Testis (tissue), 3 donors: ENCODE data around the gene IL1RAPL2. TPM values are rescaled to one million over a fixed set of nuclear protein-coding genes. Genes with fewer than 3 reads are reported as not detected.

Source experiments
- DNase-seq: peaks from one replicate; pipeline ENCODE4 v3.0.0-alpha.2; 2019
- H3K27ac ChIP-seq, 2 donors: fragments of 200-600 bp; sonication (generic); one replicate each; pipeline ENCODE4 v1.5.1; 2019
- H3K27me3 ChIP-seq: fragments of 200-600 bp; sonication (generic); one replicate; pipeline ENCODE4 v1.5.1; 2019
- H3K36me3 ChIP-seq: fragments of 200-600 bp; sonication (generic); one replicate; pipeline ENCODE4 v1.5.1; 2017; ENCODE audit warnings: low read depth; ENCODE audit errors: missing control alignments
- H3K4me1 ChIP-seq: fragments of 200-600 bp; sonication (generic); one replicate; pipeline ENCODE4 v1.5.1; 2019
- H3K4me3 ChIP-seq, 2 donors: fragments of 200-600 bp; sonication (generic); one replicate each; pipeline ENCODE4 v1.5.1; 2017 to 2019
- H3K9me3 ChIP-seq: fragments of 200-600 bp; sonication (generic); one replicate; pipeline ENCODE4 v1.5.1; 2017
- POLR2A ChIP-seq: fragments of 450-650 bp; IDR thresholded peaks from one replicate; pipeline ENCODE4 v1.6.1; 2017; ENCODE audit warnings: antibody characterized with exemption, mild to moderate bottlenecking, moderate library complexity
- WGBS, 2 donors: methylation state at CpG; one replicate each; pipeline ENCODE4 v1.1.5; 2018; 5-methylcytosine and 5-hydroxymethylcytosine counted together
- intact Hi-C: fragments of 100-400 bp; cut with DNase I; formaldehyde crosslinking; loops from one replicate; pipeline ENCODE4 v1.15.1; 2023; ENCODE audit warnings: low total_unique reads
- polyA plus RNA-seq: library from polyadenylated mRNA; stranded (reverse); fragments of 350-450 nt; fragmentation: Illumina TruSeq; extraction: RNeasy Lipid Tissue Mini Kit (QIAGEN cat#74804); gene quantifications from one replicate; pipeline ENCODE4 v1.2.3, GENCODE V29; 2014; ENCODE audit warnings: low read depth, low replicate concordance; ENCODE audit not compliant: insufficient read depth
- total RNA-seq, 2 donors: library from RNA; depleted of rRNA; stranded (reverse); fragments of >200 nt; gene quantifications; one replicate each; pipeline ENCODE4 v1.2.3, GENCODE V29; 2016
- TF ChIP-seq, protein P1 (sequence below), 3 experiments: fragments of 450-650 bp in 2 of 3; fragments of 200-600 bp in 1 of 3; sonication (generic) in 1 of 3; IDR thresholded peaks; one replicate each; pipeline ENCODE4 v1.5.1; 2016 to 2019; ENCODE audit warnings: antibody characterized with exemption in 3 of 3, mild to moderate bottlenecking in 2 of 3, moderate library complexity in 1 of 3

Gene IL1RAPL2
- total and polyA plus RNA-seq, 3 donors from 2014 or later: 0.47 to 1.3 (median 1.2) TPM

DNA sequence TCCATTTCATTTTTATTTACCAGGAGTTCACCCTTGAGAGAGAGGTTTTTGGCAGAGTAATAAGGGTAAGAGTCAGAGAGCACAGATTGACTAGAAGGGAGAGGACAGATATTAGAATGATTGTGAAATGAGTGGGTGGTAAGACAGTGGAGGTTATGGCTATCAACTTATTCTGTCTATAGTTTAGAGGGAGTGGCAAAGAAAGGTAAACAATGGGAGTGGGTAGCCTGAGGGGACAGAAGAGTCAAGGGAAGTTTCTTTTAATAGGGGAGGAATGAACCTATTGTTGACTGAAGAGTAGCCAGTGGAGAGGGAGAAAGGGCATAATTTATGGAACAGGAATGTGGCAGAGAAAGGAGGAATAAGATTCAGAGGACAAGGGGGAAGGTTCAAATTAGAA is 1069.8 kb downstream of the IL1RAPL2 start:
- TF ChIP-seq, protein P1, sequence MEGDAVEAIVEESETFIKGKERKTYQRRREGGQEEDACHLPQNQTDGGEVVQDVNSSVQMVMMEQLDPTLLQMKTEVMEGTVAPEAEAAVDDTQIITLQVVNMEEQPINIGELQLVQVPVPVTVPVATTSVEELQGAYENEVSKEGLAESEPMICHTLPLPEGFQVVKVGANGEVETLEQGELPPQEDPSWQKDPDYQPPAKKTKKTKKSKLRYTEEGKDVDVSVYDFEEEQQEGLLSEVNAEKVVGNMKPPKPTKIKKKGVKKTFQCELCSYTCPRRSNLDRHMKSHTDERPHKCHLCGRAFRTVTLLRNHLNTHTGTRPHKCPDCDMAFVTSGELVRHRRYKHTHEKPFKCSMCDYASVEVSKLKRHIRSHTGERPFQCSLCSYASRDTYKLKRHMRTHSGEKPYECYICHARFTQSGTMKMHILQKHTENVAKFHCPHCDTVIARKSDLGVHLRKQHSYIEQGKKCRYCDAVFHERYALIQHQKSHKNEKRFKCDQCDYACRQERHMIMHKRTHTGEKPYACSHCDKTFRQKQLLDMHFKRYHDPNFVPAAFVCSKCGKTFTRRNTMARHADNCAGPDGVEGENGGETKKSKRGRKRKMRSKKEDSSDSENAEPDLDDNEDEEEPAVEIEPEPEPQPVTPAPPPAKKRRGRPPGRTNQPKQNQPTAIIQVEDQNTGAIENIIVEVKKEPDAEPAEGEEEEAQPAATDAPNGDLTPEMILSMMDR (IDR thresholded peaks at IDR 0.05): no peak
- no peak for TF ChIP-seq POLR2A
- intact Hi-C loops: no loop called here
- Histone ChIP-seq H3K4me3 (no peak overlapping the region), H3K9me3 (no peaks in the 10 kb centered on the region), H3K27me3 (no peaks in the 10 kb centered on the region), H3K36me3 (no peaks in the 10 kb centered on the region), H3K4me1 (no peaks in the 10 kb centered on the region), H3K27ac (no peak overlapping the region)
- DNase-seq: no peak

DNA sequence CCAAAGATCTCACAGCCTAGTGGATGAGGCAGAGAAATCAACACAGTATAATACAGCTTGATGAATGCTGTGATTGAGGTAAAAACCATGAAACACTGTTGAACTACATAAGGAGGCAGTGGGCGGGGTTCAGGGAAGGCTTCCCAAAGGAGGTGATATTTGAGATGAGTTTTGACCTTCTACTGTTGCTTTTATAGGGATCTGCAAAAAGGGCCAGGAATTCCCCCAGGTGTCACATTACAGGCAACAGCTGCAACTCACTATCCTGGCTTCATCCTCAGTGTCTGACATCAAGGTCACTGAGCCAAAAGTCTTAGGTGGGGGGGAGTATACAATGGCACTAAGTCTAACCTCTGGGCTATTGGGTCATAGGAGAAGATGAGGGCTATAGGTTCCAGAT is 1070.7 kb downstream of the IL1RAPL2 start:
- H3K4me3 ChIP-seq: no peak overlapping the region
- DNase-seq: no peak
- TF ChIP-seq, protein P1 (IDR thresholded peaks at IDR 0.05): no peak
- TF ChIP-seq POLR2A: no peak
- no peaks in the 10 kb centered on the region for H3K36me3 ChIP-seq
- no peaks in the 10 kb centered on the region for H3K4me1 ChIP-seq
- no peak overlapping the region for H3K27ac ChIP-seq
- WGBS, 2 donors: 90 to 91% methylated on average over 1 of the region's 1 CpG
- intact Hi-C loops: no loop called here
- H3K9me3 ChIP-seq: no peaks in the 10 kb centered on the region
- H3K27me3 ChIP-seq: no peaks in the 10 kb centered on the region

DNA sequence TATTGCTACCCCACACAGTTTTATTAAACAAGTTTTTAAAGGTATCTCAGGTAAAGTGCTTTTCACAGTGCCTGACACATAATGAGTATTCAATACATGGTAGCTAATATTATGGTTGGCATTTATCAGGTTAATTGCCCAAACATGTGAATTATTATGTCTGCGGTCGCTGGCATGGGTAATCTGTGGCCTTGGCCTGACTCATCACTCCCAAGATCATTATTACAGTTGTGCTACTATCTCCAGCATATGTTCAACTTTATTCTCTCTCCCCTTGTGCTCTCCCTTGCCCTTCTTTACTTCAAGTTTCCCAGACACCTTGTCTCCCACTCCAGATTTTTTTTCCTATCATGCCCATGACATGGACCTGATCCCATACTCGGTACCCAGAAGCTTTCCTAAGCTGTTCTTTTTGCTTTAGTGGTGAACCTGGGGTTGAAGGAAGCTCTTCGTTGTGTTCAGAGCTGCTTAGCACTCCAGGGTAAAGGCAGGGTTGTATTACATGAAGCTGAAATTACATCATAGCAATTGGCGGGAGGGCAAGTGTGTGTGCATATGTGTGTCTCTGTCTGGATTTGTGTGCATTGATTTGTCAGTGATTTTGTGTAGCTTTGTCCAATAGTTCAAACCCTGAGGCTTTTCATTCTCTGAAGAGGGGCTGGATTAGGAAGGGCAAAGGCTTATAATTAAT is 1079.8 kb downstream of the IL1RAPL2 start:
- H3K27ac ChIP-seq: no peak overlapping the region
- 45 to 56% methylated on average over 5 of the region's 5 CpGs for WGBS, 2 donors

DNA sequence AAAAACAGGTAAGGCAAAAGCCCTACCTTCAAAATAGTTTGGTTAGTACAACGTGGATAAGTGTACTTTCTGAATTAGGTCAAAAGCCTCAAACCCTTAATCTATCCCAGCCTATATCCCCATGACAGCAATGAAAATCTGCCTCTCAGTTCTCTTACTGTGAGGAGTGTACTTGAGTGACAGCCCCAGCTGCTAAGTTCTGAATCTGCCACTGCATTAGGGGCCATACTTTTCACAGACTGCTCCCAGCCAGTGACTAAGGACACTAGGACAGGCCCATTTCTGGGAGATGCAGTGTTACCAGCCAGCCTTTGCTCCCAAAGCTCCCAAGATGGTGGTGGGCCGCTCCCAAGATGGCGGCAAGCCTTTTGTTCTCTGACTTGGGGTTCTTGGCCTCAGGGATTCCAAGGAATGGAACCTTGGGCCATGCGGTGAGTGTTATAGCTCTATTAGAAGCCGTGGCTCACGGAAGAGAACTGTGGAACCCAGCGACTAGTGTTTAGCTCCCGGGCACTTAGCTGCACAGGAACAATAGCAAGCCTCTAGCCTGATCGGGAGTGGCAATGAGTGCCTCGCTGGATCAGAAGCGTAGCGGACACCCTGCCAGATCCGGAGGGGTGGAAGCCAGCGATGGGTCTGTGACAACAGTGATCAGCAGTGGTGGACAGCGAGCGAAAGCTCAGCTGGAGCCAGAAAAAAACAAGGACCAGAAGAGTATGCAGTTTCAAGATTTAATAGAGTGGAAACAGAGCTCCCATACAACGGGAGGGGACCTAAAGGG is 1080.8 kb downstream of the IL1RAPL2 start:
- no peaks in the 10 kb centered on the region for H3K4me1 ChIP-seq
- intact Hi-C loops: no loop called here
- H3K27ac ChIP-seq: no peak overlapping the region
- H3K36me3 ChIP-seq: no peaks in the 10 kb centered on the region
- no peaks in the 10 kb centered on the region for H3K9me3 ChIP-seq
- TF ChIP-seq, protein P1 (IDR thresholded peaks at IDR 0.05): no peak
- no peak for TF ChIP-seq POLR2A
- H3K4me3 ChIP-seq: no peak overlapping the region
- 56 to 77% methylated on average over 1 to 17 of the region's 17 CpGs for WGBS, 2 donors
- no peaks in the 10 kb centered on the region for H3K27me3 ChIP-seq
- peak; percentile 13 for DNase-seq

More for the DNA sequence above, 1079.8 kb downstream of the IL1RAPL2 start:
- intact Hi-C loops: no loop called here
- Histone ChIP-seq H3K27me3 (no peaks in the 10 kb centered on the region), H3K4me3 (no peak overlapping the region), H3K4me1 (no peaks in the 10 kb centered on the region), H3K9me3 (no peaks in the 10 kb centered on the region), H3K36me3 (no peaks in the 10 kb centered on the region)
- DNase-seq: no peak
- TF ChIP-seq POLR2A: no peak
- TF ChIP-seq, protein P1 (IDR thresholded peaks at IDR 0.05): no peak
